ENCODE data around the gene C1orf87. TPM values are rescaled to one million over a fixed set of nuclear protein-coding genes. Genes with fewer than 3 reads are reported as not detected.

The C1orf87 gene
- polyA plus RNA-seq, 1 of the 3 experiments (the other 2 are of a cell fraction), result not detected

DNA sequence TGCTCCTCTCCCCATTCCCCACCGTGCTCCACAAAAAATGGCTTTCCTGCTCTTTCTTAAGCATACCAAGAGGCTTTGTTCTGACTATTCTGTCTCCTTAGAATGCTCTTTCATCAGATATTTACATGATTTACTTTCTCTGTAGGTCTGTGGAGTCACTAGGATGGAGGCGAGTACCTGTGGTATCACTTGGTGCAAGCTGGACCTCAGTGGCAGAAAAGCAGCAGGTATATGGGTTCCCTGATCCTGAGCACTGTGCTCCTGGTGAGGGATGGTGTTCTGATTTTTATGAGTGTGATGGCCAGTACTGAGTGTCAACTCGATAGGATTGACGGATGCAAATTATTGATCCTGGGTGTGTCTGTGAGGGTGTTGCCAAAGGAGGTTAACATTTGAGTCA, 10.0 kb downstream of the C1orf87 start:
- no peaks in the 10 kb centered on the region for H3K36me3 ChIP-seq (replicated peaks in 1 of 2; ENCODE audit: control insufficient read depth in 1 of 2, insufficient read depth in 2 of 2, low read length in 1 of 2)
- H3K27me3 ChIP-seq (ENCODE audit: insufficient read depth), result no peaks in the 10 kb centered on the region
- H2AFZ ChIP-seq (ENCODE audit: low read depth), result no peak overlapping the region
- no peak overlapping the region for H3K9ac ChIP-seq
- peaks cover 0 to 7% of the 10 kb centered on the region in 2 experiments; a peak in 3 of 4 replicates for H3K4me1 ChIP-seq (ENCODE audit: control insufficient read depth in 1 of 2, insufficient read depth in 2 of 2, low read depth in 1 of 2, low read length in 1 of 2)
- TF ChIP-seq TAF1 (IDR thresholded peaks at IDR 0.05; ENCODE audit: borderline replicate concordance, low read depth, low read length), result no peak
- TF ChIP-seq EP300 (IDR thresholded peaks at IDR 0.05; ENCODE audit: borderline replicate concordance in 1 of 2, low read depth in 1 of 2, low read length in 1 of 2), result no peak
- no peak for TF ChIP-seq RFX5 (IDR thresholded peaks at IDR 0.05; ENCODE audit: low read length)
- no peak for TF ChIP-seq REST (IDR thresholded peaks at IDR 0.05; ENCODE audit: low read depth, low read length)
- no peak overlapping the region for H3K4me2 ChIP-seq
- no peak for DNase-seq
- no peak overlapping the region for H3K27ac ChIP-seq (ENCODE audit: low read depth in 2 of 2, low read length in 1 of 2)
- WGBS (ENCODE audit: low lambda C conversion rate), result 76% methylated on average over 4 of the region's 4 CpGs
- no peaks in the 10 kb centered on the region for H3K79me2 ChIP-seq (ENCODE audit: insufficient read depth)
- H4K20me1 ChIP-seq (ENCODE audit: insufficient read depth), result no peaks in the 10 kb centered on the region
- no peak overlapping the region for H3K4me3 ChIP-seq (ENCODE audit: low read depth in 2 of 2, low read length in 1 of 2)
- H3K9me3 ChIP-seq, result no peaks in the 10 kb centered on the region
- H3F3A ChIP-seq (replicated peaks; ENCODE audit: insufficient read depth), result peaks cover 14% of the 10 kb centered on the region
- H3K9me2 ChIP-seq, result no peaks in the 10 kb centered on the region
- CTCF ChIA-PET, result no interaction called here
- POLR2A ChIA-PET, result no interaction called here

- Histone ChIP-seq H3K36me3 (replicated peaks in 1 of 2; ENCODE audit: control insufficient read depth in 1 of 2, insufficient read depth in 2 of 2, low read length in 1 of 2) (no peaks in the 10 kb centered on the region), H4K20me1 (ENCODE audit: insufficient read depth) (no peaks in the 10 kb centered on the region), H3K4me1 (ENCODE audit: control insufficient read depth in 1 of 2, insufficient read depth in 2 of 2, low read depth in 1 of 2, low read length in 1 of 2) (no peaks in the 10 kb centered on the region; a peak in 1 of 4 replicates), H3K9ac (no peak overlapping the region), H3K79me2 (ENCODE audit: insufficient read depth) (no peaks in the 10 kb centered on the region), H3K4me2 (no peak overlapping the region), H3F3A (replicated peaks; ENCODE audit: insufficient read depth) (no peaks in the 10 kb centered on the region), H3K4me3 (ENCODE audit: low read depth in 2 of 2, low read length in 1 of 2) (no peak overlapping the region), H2AFZ (ENCODE audit: low read depth) (no peak overlapping the region), H3K27me3 (ENCODE audit: insufficient read depth) (no peaks in the 10 kb centered on the region), H3K27ac (ENCODE audit: low read depth in 2 of 2, low read length in 1 of 2) (no peak overlapping the region), H3K9me3 (no peaks in the 10 kb centered on the region), H3K9me2 (no peaks in the 10 kb centered on the region)
- POLR2A ChIA-PET, result no interaction called here
- WGBS (ENCODE audit: low lambda C conversion rate), result 61% methylated on average over 7 of the region's 7 CpGs
- CTCF ChIA-PET, result no interaction called here
- DNase-seq, result no peak
- TF ChIP-seq TAF1 (IDR thresholded peaks at IDR 0.05; ENCODE audit: borderline replicate concordance, low read depth, low read length), result no peak
- TF ChIP-seq NRF1 (IDR thresholded peaks at IDR 0.05; ENCODE audit: low read depth, low read length), result no peak
- TF ChIP-seq RCOR1 (IDR thresholded peaks at IDR 0.05; ENCODE audit: low read length), result no peak
- TF ChIP-seq USF1 (IDR thresholded peaks at IDR 0.05; ENCODE audit: borderline replicate concordance, low read depth), result no peak
- TF ChIP-seq, protein P1, sequence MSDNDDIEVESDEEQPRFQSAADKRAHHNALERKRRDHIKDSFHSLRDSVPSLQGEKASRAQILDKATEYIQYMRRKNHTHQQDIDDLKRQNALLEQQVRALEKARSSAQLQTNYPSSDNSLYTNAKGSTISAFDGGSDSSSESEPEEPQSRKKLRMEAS (IDR thresholded peaks at IDR 0.05; ENCODE audit: low read depth), result no peak
- TF ChIP-seq NFIC (IDR thresholded peaks at IDR 0.05; ENCODE audit: borderline replicate concordance), result no peak
- no peak for TF ChIP-seq FOXJ3 (CRISPR knock-in tag; IDR thresholded peaks at IDR 0.05)
- no peak for TF ChIP-seq RAD21 (IDR thresholded peaks at IDR 0.05; ENCODE audit: low read length)
- no peak for TF ChIP-seq MXI1 (IDR thresholded peaks at IDR 0.05; ENCODE audit: low read depth, low read length)
- TF ChIP-seq, protein P2, sequence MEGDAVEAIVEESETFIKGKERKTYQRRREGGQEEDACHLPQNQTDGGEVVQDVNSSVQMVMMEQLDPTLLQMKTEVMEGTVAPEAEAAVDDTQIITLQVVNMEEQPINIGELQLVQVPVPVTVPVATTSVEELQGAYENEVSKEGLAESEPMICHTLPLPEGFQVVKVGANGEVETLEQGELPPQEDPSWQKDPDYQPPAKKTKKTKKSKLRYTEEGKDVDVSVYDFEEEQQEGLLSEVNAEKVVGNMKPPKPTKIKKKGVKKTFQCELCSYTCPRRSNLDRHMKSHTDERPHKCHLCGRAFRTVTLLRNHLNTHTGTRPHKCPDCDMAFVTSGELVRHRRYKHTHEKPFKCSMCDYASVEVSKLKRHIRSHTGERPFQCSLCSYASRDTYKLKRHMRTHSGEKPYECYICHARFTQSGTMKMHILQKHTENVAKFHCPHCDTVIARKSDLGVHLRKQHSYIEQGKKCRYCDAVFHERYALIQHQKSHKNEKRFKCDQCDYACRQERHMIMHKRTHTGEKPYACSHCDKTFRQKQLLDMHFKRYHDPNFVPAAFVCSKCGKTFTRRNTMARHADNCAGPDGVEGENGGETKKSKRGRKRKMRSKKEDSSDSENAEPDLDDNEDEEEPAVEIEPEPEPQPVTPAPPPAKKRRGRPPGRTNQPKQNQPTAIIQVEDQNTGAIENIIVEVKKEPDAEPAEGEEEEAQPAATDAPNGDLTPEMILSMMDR (IDR thresholded peaks at IDR 0.05), result no peak
- TF ChIP-seq CHD2 (IDR thresholded peaks at IDR 0.05; ENCODE audit: low read length, partially characterized antibody), result no peak
- TF ChIP-seq JUND (IDR thresholded peaks at IDR 0.05), result no peak
Observed at GRCh38 chr1:60059468-60059867, 14.1 kb downstream of the C1orf87 start.

Measured in SK-N-SH (cell line).